Fibroblast of lung (primary cell): ENCODE measurements around the gene CACNA1S.

Experiments
- CTCF ChIP-seq, 2 donors: IDR thresholded peaks in 1 of 2; conservative IDR thresholded peaks in 1 of 2; 1 replicate in 1 of 2; 2 replicates in 1 of 2; pipeline ENCODE4 v1.5.1; 2011 to 2012; ENCODE audit warnings: low read length in 2 of 2, control low read depth in 1 of 2, inconsistent platforms in 1 of 2, low read depth in 1 of 2, mild to moderate bottlenecking in 1 of 2
- EZH2 ChIP-seq: IDR thresholded peaks from 2 replicates; pipeline ENCODE4 v1.5.1; 2012; ENCODE audit warnings: low read length, control low read depth, mild to moderate bottlenecking; ENCODE audit errors: missing control alignments

DNA sequence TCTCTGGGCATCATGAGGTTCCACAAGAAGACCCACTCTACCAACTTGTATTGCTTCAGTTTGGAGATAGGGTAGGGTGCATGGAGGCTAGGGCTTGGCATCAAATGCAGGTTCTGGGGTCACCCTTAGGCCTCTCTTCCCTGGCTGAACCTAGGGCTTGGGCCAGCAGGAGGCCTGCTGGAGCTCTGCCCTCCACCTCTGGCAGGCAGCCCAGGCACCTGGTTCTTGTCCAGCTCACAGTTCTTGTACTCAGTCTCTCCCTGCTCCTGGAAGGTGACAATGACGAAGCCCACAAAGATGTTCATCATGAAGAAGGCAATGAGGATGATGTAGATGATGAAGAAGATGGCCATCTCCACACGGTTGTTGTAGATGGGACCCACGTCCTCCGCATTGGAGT lies 51.2 kb downstream of the CACNA1S start:
- TF ChIP-seq CTCF (conservative IDR thresholded peaks at IDR 0.05 in 1 of 2, IDR thresholded peaks at IDR 0.05 in 1 of 2; ENCODE audit: low read depth in 1 of 2, low read length in 2 of 2) (no peak), EZH2 (no peak)
